Gastroesophageal sphincter (tissue), 4 donors: ENCODE data around the gene KPNA3. TPM values are rescaled to one million over a fixed set of nuclear protein-coding genes. Genes with fewer than 3 reads are reported as not detected.
"Not testable (repeated sequence)": the region's sequence is repeated elsewhere in the genome, so short reads cannot be mapped to it uniquely, and the experiment has no call there.

Source experiments
- ATAC-seq: fragments of 150-250 bp; one replicate; pipeline ENCODE4 v1.9.1; 2016; ENCODE audit warnings: mild to moderate bottlenecking, moderate library complexity
- H3K27ac ChIP-seq, 4 donors: fragments of 200-600 bp; sonication (generic) in 3 of 4; 1 replicate in 3 of 4; 2 replicates in 1 of 4; pipeline ENCODE4 v1.5.1; 2016 to 2019
- H3K27me3 ChIP-seq: fragments of 200-600 bp; sonication (generic); one replicate; pipeline ENCODE4 v1.5.1; 2019
- H3K36me3 ChIP-seq, 2 donors: fragments of 200-600 bp; sonication (generic); one replicate each; pipeline ENCODE4 v1.5.1; 2019; ENCODE audit warnings: control low read depth in 1 of 2
- H3K4me1 ChIP-seq, 3 donors: fragments of 200-600 bp; sonication (generic); 1 replicate in 2 of 3; 2 replicates in 1 of 3; pipeline ENCODE4 v1.5.1; 2016 to 2019; ENCODE audit warnings: control low read depth in 2 of 3
- H3K4me3 ChIP-seq, 2 donors: fragments of 200-600 bp; sonication (generic); one replicate each; pipeline ENCODE4 v1.5.1; 2019; ENCODE audit warnings: mild to moderate bottlenecking in 1 of 2, moderate library complexity in 1 of 2
- H3K9me3 ChIP-seq, 3 donors: fragments of 200-600 bp; sonication (generic); one replicate each; pipeline ENCODE4 v1.5.1; 2017 to 2019; ENCODE audit warnings: control low read depth in 2 of 3
- CTCF ChIP-seq, 4 experiments: fragments of 200-600 bp in 2 of 4; fragments of 450-650 bp in 2 of 4; sonication (generic) in 1 of 4; IDR thresholded peaks; one replicate each; pipeline ENCODE4 v1.5.1; 2017 to 2019; ENCODE audit warnings: antibody characterized with exemption in 4 of 4, mild to moderate bottlenecking in 2 of 4, moderate library complexity in 2 of 4
- EP300 ChIP-seq: sonication (generic); formaldehyde crosslinking; IDR thresholded peaks from one replicate; pipeline ENCODE4 v1.6.1; 2017; ENCODE audit warnings: antibody characterized with exemption, mild to moderate bottlenecking
- POLR2A ChIP-seq, 2 donors: fragments of 450-650 bp; IDR thresholded peaks; one replicate each; pipeline ENCODE4 v1.6.1; 2017; ENCODE audit warnings: antibody characterized with exemption in 2 of 2, mild to moderate bottlenecking in 2 of 2, moderate library complexity in 1 of 2
- POLR2AphosphoS5 ChIP-seq: sonication (generic); formaldehyde crosslinking; IDR thresholded peaks from one replicate; pipeline ENCODE4 v1.6.1; 2017; ENCODE audit warnings: antibody characterized with exemption
- WGBS, 2 donors: methylation state at CpG; one replicate each; pipeline ENCODE4 v1.1.5; 2018; ENCODE audit warnings: low coverage in 1 of 2; 5-methylcytosine and 5-hydroxymethylcytosine counted together
- total RNA-seq, 4 donors: library from RNA; depleted of rRNA; stranded (reverse); fragments of >200 nt; gene quantifications; one replicate each; pipeline ENCODE4 v1.1.0, GENCODE V29; 2016

The KPNA3 gene
- total RNA-seq, 4 donors from 2014 or later, result 41.2 to 67.5 (median 55.8) TPM

- WGBS, 2 donors, result 90 to 100% methylated on average over 1 of the region's 1 CpG
- ATAC-seq, result no peak
- Histone ChIP-seq H3K36me3 (peaks cover 0 to 65% of the 10 kb centered on the region in 2 donors), H3K4me1 (no peaks in the 10 kb centered on the region), H3K27me3 (no peaks in the 10 kb centered on the region), H3K4me3 (no peak overlapping the region), H3K27ac (no peak overlapping the region), H3K9me3 (peaks cover 0 to 20% (median 0%) of the 10 kb centered on the region in 3 donors)
- TF ChIP-seq EP300, result no peak
- no peak for TF ChIP-seq CTCF (IDR thresholded peaks at IDR 0.05)
- no peak for TF ChIP-seq POLR2A (IDR thresholded peaks at IDR 0.05)
- no peak for TF ChIP-seq POLR2AphosphoS5
Measured at GRCh38 chr13:49714757-49715156, 77.7 kb downstream of the KPNA3 start.

- no peak for ATAC-seq
- no peaks in the 10 kb centered on the region for H3K27me3 ChIP-seq
- TF ChIP-seq CTCF (IDR thresholded peaks at IDR 0.05) (no peak), POLR2AphosphoS5 (no peak), POLR2A (IDR thresholded peaks at IDR 0.05) (no peak), EP300 (no peak)
- H3K9me3 ChIP-seq, result peaks cover 0 to 20% (median 0%) of the 10 kb centered on the region in 3 donors
- 69 to 85% methylated on average over 2 of the region's 2 CpGs for WGBS, 2 donors
- no peaks in the 10 kb centered on the region for H3K4me1 ChIP-seq
- H3K36me3 ChIP-seq, result peaks cover 0 to 58% of the 10 kb centered on the region in 2 donors
- no peak overlapping the region for H3K27ac ChIP-seq
- H3K4me3 ChIP-seq, result no peak overlapping the region
Measured at GRCh38 chr13:49711218-49711863, 81.1 kb downstream of the KPNA3 start.

- not testable (repeated sequence) for H3K27ac ChIP-seq, H3K4me3 ChIP-seq, H3K9me3 ChIP-seq, ATAC-seq, H3K4me1 ChIP-seq, H3K27me3 ChIP-seq
- 98 to 100% methylated on average over 1 to 7 of the region's 7 CpGs for WGBS, 2 donors
- peaks cover 0 to 67% of the 10 kb centered on the region in 2 donors for H3K36me3 ChIP-seq
Measured at GRCh38 chr13:49704264-49704663, 88.2 kb downstream of the KPNA3 start.

GRCh38 chr13:49701491-49701890, 91.0 kb downstream of the KPNA3 start:
- Histone ChIP-seq H3K27ac (no peak overlapping the region), H3K36me3 (peaks cover 0 to 65% of the 10 kb centered on the region in 2 donors), H3K9me3 (no peaks in the 10 kb centered on the region), H3K4me3 (no peak overlapping the region), H3K27me3 (no peaks in the 10 kb centered on the region), H3K4me1 (no peaks in the 10 kb centered on the region)
- no peak for ATAC-seq
- TF ChIP-seq POLR2AphosphoS5, result no peak
- TF ChIP-seq CTCF (IDR thresholded peaks at IDR 0.05), result no peak
- no peak for TF ChIP-seq POLR2A (IDR thresholded peaks at IDR 0.05)
- TF ChIP-seq EP300, result no peak

GRCh38 chr13:49697468-49697867, 95.0 kb downstream of the KPNA3 start:
- Histone ChIP-seq H3K9me3 (no peaks in the 10 kb centered on the region), H3K4me1 (no peaks in the 10 kb centered on the region), H3K4me3 (no peak overlapping the region), H3K36me3 (peaks cover 0 to 46% of the 10 kb centered on the region in 2 donors), H3K27ac (no peak overlapping the region), H3K27me3 (no peaks in the 10 kb centered on the region)
- 91 to 100% methylated on average over 1 to 3 of the region's 3 CpGs for WGBS, 2 donors
- ATAC-seq, result no peak
- TF ChIP-seq POLR2A (IDR thresholded peaks at IDR 0.05) (no peak), EP300 (no peak), CTCF (IDR thresholded peaks at IDR 0.05) (no peak)
